Transverse colon (tissue), 4 donors: ENCODE measurements around the gene CYRIA. TPM values are rescaled to one million over a fixed set of nuclear protein-coding genes. Genes with fewer than 3 reads are reported as not detected.

Source experiments
- DNase-seq: peaks from one replicate; pipeline ENCODE4 v3.0.0-alpha.2; 2019
- H3K27ac ChIP-seq, 4 donors: fragments of 200-600 bp; sonication (generic); 2 replicates each; pipeline ENCODE4 v1.5.1; 2016 to 2018; ENCODE audit warnings: inconsistent platforms in 4 of 4
- H3K27me3 ChIP-seq: fragments of 200-600 bp; sonication (generic); 2 replicates; pipeline ENCODE4 v1.5.1; 2017; ENCODE audit warnings: inconsistent platforms
- H3K36me3 ChIP-seq, 4 donors: fragments of 200-600 bp; sonication (generic); 2 replicates each; pipeline ENCODE4 v1.5.1; 2017 to 2019; ENCODE audit warnings: inconsistent platforms in 4 of 4
- H3K4me1 ChIP-seq, 4 donors: fragments of 200-600 bp; sonication (generic); 2 replicates each; pipeline ENCODE4 v1.5.1; 2017 to 2020; ENCODE audit warnings: inconsistent platforms in 4 of 4
- H3K4me3 ChIP-seq, 4 donors: fragments of 200-600 bp; sonication (generic); 1 replicate in 1 of 4; 2 replicates in 3 of 4; pipeline versions ENCODE4 v1.5.1 to v1.6.1; 2017 to 2019; ENCODE audit warnings: inconsistent platforms in 4 of 4
- H3K9me3 ChIP-seq, 2 donors: fragments of 200-600 bp; sonication (generic); 2 replicates each; pipeline ENCODE4 v1.5.1; 2017 to 2019; ENCODE audit warnings: inconsistent platforms in 2 of 2
- EP300 ChIP-seq: sonication (generic); formaldehyde crosslinking; IDR thresholded peaks from one replicate; pipeline ENCODE4 v1.6.1; 2017; ENCODE audit warnings: antibody characterized with exemption, low read depth
- POLR2A ChIP-seq: fragments of 450-650 bp; IDR thresholded peaks from one replicate; pipeline ENCODE4 v1.6.1; 2016; ENCODE audit warnings: antibody characterized with exemption, mild to moderate bottlenecking, moderate library complexity
- POLR2AphosphoS5 ChIP-seq, 3 donors: sonication (generic); formaldehyde crosslinking; IDR thresholded peaks; one replicate each; pipeline ENCODE4 v1.6.1; 2016; ENCODE audit warnings: antibody characterized with exemption in 3 of 3
- WGBS, 2 donors: methylation state at CpG; one replicate each; pipeline ENCODE4 v1.1.5; 2018; ENCODE audit warnings: low coverage in 1 of 2; 5-methylcytosine and 5-hydroxymethylcytosine counted together
- in situ Hi-C, 4 donors: fragments of 200-750 bp; cut with MboI; loops; one replicate each; pipeline versions ENCODE4 v1.15.0 to v1.15.1; 2017; ENCODE audit warnings: low sequenced_read_pairs in 3 of 4, low pct_ligation_motif_present in 1 of 4, low pct_unique_long_range_greater_than_20kb in 1 of 4
- intact Hi-C: fragments of 100-400 bp; cut with DNase I; formaldehyde crosslinking; loops from one replicate; pipeline ENCODE4 v1.15.1; 2023; ENCODE audit warnings: low total_unique reads
- total RNA-seq, 4 donors: library from RNA; depleted of rRNA; stranded (reverse); fragments of >200 nt; gene quantifications; one replicate each; pipeline ENCODE4 v1.1.0, GENCODE V29; 2016
- TF ChIP-seq, protein P1 (sequence below), 5 experiments: fragments of 200-600 bp in 3 of 5; fragments of 450-650 bp in 2 of 5; sonication (generic) in 3 of 5; IDR thresholded peaks; 1 replicate in 2 of 5; 2 replicates in 3 of 5; pipeline ENCODE4 v1.5.1; 2016 to 2017; ENCODE audit warnings: antibody characterized with exemption in 5 of 5, inconsistent platforms in 3 of 5, mild to moderate bottlenecking in 2 of 5, moderate library complexity in 1 of 5

CYRIA gene
- total RNA-seq, 4 donors from 2014 or later, result 0.20 to 8.4 (median 2.6) TPM

DNA sequence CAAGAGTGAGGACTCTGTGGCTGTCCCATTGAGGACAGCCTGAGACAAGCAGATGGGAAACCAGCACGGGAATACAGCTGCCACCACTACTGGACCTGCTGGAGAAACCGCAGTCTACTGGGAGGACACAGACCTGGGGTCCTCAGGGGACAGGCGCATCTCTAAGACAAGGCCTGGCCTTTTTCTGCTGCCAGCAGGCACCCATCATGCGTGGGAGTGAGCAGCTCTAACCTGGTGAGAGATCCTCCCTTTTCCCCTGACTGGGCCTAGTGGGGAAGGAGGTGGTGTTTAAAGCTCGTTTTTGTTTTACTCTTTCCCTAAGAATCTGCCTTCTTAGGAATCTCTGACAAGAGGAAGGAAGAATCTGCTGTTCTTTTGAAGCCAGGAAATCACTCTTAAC lies 36.6 kb downstream of the CYRIA start:
- Histone ChIP-seq H3K4me1 (peaks cover 0 to 34% (median 10%) of the 10 kb centered on the region in 4 donors), H3K9me3 (no peaks in the 10 kb centered on the region), H3K27ac (no peak overlapping the region), H3K4me3 (no peak overlapping the region), H3K36me3 (no peaks in the 10 kb centered on the region), H3K27me3 (no peaks in the 10 kb centered on the region)
- TF ChIP-seq EP300 (no peak), POLR2A (no peak), POLR2AphosphoS5 (IDR thresholded peaks at IDR 0.05) (no peak)
- TF ChIP-seq, protein P1, sequence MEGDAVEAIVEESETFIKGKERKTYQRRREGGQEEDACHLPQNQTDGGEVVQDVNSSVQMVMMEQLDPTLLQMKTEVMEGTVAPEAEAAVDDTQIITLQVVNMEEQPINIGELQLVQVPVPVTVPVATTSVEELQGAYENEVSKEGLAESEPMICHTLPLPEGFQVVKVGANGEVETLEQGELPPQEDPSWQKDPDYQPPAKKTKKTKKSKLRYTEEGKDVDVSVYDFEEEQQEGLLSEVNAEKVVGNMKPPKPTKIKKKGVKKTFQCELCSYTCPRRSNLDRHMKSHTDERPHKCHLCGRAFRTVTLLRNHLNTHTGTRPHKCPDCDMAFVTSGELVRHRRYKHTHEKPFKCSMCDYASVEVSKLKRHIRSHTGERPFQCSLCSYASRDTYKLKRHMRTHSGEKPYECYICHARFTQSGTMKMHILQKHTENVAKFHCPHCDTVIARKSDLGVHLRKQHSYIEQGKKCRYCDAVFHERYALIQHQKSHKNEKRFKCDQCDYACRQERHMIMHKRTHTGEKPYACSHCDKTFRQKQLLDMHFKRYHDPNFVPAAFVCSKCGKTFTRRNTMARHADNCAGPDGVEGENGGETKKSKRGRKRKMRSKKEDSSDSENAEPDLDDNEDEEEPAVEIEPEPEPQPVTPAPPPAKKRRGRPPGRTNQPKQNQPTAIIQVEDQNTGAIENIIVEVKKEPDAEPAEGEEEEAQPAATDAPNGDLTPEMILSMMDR (IDR thresholded peaks at IDR 0.05), result no peak
- intact Hi-C loops (loop anchor here (5.0 kb wide), 1 partner anchor 118 kb away; no protein-coding TSS in a partner anchor), in situ Hi-C loops (loop anchor here in 1 of 4 donors (10.0 kb wide), 1 partner anchor 126 kb away; no protein-coding TSS in a partner anchor)
- WGBS, 2 donors, result 77 to 100% methylated on average over 1 to 5 of the region's 5 CpGs
- DNase-seq, result no peak

DNA sequence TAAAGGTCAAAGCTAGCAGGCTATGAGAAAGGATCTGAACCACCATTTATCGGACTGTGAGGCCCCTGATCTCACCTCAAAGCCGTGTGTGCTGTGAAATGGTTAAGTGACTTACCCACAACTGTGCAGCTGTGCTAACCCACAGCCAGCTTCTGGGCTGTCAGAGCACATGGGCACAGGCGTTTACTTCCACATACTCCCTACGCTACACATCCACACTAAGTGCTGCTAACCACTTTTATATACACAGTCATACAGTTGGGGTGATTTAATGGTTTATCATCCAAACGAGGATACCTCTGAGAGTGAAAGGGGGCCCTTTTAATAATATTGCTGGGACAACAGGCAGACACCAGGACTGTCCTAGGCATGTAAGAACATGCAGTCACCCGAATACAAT lies 37.3 kb downstream of the CYRIA start:
- H3K4me1 ChIP-seq, result peaks cover 0 to 34% (median 10%) of the 10 kb centered on the region in 4 donors
- no peaks in the 10 kb centered on the region for H3K9me3 ChIP-seq
- H3K36me3 ChIP-seq, result no peaks in the 10 kb centered on the region
- no peak overlapping the region for H3K27ac ChIP-seq
- no peak for DNase-seq
- no peak overlapping the region for H3K4me3 ChIP-seq
- H3K27me3 ChIP-seq, result no peaks in the 10 kb centered on the region
- intact Hi-C loops (loop anchor here (5.0 kb wide), 1 partner anchor 119 kb away; no protein-coding TSS in a partner anchor), in situ Hi-C loops (loop anchor here in 1 of 4 donors (10.0 kb wide), 1 partner anchor 126 kb away; no protein-coding TSS in a partner anchor)
- TF ChIP-seq, protein P1 (IDR thresholded peaks at IDR 0.05), result no peak
- TF ChIP-seq POLR2AphosphoS5 (IDR thresholded peaks at IDR 0.05) (no peak), EP300 (no peak), POLR2A (no peak)
- WGBS, 2 donors, result 55 to 60% methylated on average over 2 to 6 of the region's 6 CpGs

DNA sequence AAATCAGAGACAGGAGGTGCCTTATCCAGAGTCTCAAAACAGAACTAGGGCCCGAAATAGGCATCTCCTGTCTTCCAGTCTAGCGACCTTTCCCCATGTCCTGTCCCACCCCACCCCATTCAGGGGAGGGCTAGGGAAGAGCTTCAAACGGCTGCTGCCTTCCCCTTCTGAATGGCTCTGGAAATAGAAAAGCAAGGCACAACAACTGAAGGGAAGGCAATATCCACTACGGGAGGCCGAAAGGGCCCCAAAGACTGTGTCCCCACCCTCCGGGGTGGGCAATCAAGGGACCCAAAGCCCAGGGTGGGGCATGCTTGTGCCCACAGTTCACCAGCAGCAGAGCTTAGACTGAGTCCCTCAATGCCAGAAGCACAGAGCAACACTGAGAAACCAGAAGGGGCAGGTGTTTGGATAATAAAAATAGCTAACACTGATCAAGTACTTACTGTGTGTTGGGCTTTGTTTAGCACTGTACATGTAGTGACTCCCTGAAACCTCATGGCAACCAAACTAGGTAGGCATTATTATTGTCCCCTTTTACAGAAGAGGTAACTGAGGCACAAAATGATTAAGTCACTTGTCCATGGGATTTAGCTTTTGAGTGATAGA lies 38.5 kb downstream of the CYRIA start:
- in situ Hi-C loops, result loop anchor here in 1 of 4 donors (10.0 kb wide), 1 partner anchor 128 kb away; no protein-coding TSS in a partner anchor
- no peak for DNase-seq
- H3K9me3 ChIP-seq, result no peaks in the 10 kb centered on the region
- peak overlapping the region; percentile 58 to 70 (median 64) for H3K27ac ChIP-seq
- no peak overlapping the region for H3K4me3 ChIP-seq
- peaks cover 0 to 36% (median 10%) of the 10 kb centered on the region in 4 donors for H3K4me1 ChIP-seq
- no peaks in the 10 kb centered on the region for H3K27me3 ChIP-seq
- TF ChIP-seq POLR2A (no peak), EP300 (no peak), POLR2AphosphoS5 (IDR thresholded peaks at IDR 0.05) (no peak)
- TF ChIP-seq, protein P1 (IDR thresholded peaks at IDR 0.05), result no peak
- intact Hi-C loops, result loop anchor here (5.0 kb wide), 1 partner anchor 120 kb away; no protein-coding TSS in a partner anchor
- 33 to 69% methylated on average over 2 to 6 of the region's 6 CpGs for WGBS, 2 donors
- H3K36me3 ChIP-seq, result no peaks in the 10 kb centered on the region

DNA sequence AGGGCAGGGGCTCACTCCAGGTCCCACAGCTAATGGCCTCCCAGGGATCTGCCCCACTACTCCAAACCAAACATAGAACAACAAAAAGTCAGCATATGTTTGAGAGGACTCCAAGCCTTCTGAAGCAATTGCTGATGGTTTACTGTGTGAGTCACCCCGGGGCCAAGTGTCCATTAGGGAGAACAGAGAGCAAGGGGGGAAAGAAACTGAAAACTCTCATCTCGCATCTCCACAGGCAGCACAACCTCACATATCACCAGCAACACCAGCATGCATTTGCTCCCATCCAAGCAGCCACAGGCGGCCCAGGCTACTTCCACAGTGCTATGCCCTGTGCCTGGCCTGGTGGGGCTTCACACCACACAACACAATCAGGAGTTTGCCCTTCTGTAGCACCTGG lies 39.1 kb downstream of the CYRIA start:
- peak; percentile 23 for DNase-seq
- H3K9me3 ChIP-seq, result no peaks in the 10 kb centered on the region
- in situ Hi-C loops (loop anchor here in 1 of 4 donors (10.0 kb wide), 1 partner anchor 128 kb away; no protein-coding TSS in a partner anchor), intact Hi-C loops (loop anchor here (5.0 kb wide), 1 partner anchor 121 kb away; no protein-coding TSS in a partner anchor)
- no peak overlapping the region for H3K4me3 ChIP-seq
- no peaks in the 10 kb centered on the region for H3K27me3 ChIP-seq
- no peaks in the 10 kb centered on the region for H3K36me3 ChIP-seq
- 67% methylated on average over 3 of the region's 3 CpGs; no CpG with 5 or more reads in 1 of the 2 donors for WGBS, 2 donors
- H3K27ac ChIP-seq, result peak overlapping the region; percentile 58 to 70 (median 64)
- no peak for TF ChIP-seq POLR2AphosphoS5 (IDR thresholded peaks at IDR 0.05)
- no peak for TF ChIP-seq EP300
- TF ChIP-seq, protein P1 (IDR thresholded peaks at IDR 0.05), result no peak
- TF ChIP-seq POLR2A, result no peak
- H3K4me1 ChIP-seq, result peaks cover 0 to 41% (median 10%) of the 10 kb centered on the region in 4 donors
